T-helper 2 cell treated with Interferon-gamma antibody and Interleukin-4, amounts not matched to agents 5 μg/mL and 100 μg/mL, for 36 hours (primary cell): ENCODE measurements around the gene MINDY4.

Experiments
- DNase-seq: peaks from one replicate; pipeline ENCODE4 v3.0.0; 2021; ENCODE audit warnings: low spot score
- H3K27ac Mint-ChIP-seq: one replicate; pipeline ENCODE4 v1.8.0; 2021; ENCODE audit warnings: mild to moderate bottlenecking, mixed read lengths
- H3K27me3 Mint-ChIP-seq: one replicate; pipeline ENCODE4 v1.8.0; 2021; ENCODE audit warnings: low read depth, mixed read lengths
- H3K36me3 Mint-ChIP-seq: one replicate; pipeline ENCODE4 v1.8.0; 2021; ENCODE audit warnings: low read depth, mixed read lengths
- H3K4me1 Mint-ChIP-seq: one replicate; pipeline ENCODE4 v1.8.0; 2021; ENCODE audit warnings: low read depth, mixed read lengths
- H3K4me3 Mint-ChIP-seq: one replicate; pipeline ENCODE4 v1.8.0; 2022; ENCODE audit warnings: mild to moderate bottlenecking, moderate library complexity, mixed read lengths
- H3K9me3 Mint-ChIP-seq: one replicate; pipeline ENCODE4 v1.8.0; 2021; ENCODE audit warnings: mixed read lengths

The MINDY4 gene

GRCh38 chr7:30905078-30906012, 134.1 kb downstream of the MINDY4 start:
- no peak overlapping the region for H3K4me3 Mint-ChIP-seq
- peaks cover 3% of the 10 kb centered on the region for H3K4me1 Mint-ChIP-seq
- no peak for DNase-seq
- H3K36me3 Mint-ChIP-seq = no peaks in the 10 kb centered on the region
- H3K9me3 Mint-ChIP-seq = no peaks in the 10 kb centered on the region
- no peaks in the 10 kb centered on the region for H3K27me3 Mint-ChIP-seq
- no peak overlapping the region for H3K27ac Mint-ChIP-seq

GRCh38 chr7:30906014-30906413, 134.8 kb downstream of the MINDY4 start:
- DNase-seq = no peak
- Mint-ChIP-seq H3K36me3 (no peaks in the 10 kb centered on the region), H3K4me1 (peaks cover 3% of the 10 kb centered on the region), H3K27ac (no peak overlapping the region), H3K27me3 (no peaks in the 10 kb centered on the region), H3K9me3 (no peaks in the 10 kb centered on the region), H3K4me3 (no peak overlapping the region)

DNA sequence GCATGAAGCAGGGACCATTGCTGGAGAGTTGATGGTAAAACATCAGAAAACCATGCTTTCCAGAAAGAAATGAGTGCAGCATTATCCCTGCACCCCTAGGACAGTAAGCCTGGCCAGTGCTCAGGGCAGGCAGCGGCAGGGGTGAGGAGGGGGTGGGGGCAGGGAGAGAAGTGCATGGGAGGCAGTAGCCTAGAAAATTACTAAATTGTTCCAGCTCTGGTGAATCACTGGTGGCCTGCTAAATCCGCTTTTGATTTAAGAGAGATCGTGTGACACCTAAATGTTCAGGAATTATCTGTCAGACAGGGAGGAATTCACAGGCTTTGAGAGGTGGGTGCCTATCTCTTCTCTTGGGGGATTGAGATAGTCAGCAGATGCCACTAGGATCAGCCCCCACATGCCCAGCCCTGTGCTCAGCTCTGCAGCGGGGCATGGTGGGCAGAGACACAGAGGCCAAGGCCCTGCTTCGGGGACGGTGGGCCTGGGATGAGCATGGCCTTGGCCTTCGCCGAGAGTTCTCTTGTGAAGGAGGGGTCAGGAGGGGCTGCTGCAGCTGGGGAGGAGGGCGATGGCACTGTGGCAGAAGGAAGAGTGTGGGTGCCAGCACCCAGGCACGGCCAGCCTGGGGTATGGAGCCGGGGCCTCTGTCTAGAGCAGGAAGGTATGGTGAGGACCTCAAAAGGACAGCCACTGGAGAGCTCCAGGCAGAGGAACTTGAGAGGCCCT, 135.5 kb downstream of the MINDY4 start:
- H3K4me3 Mint-ChIP-seq = no peak overlapping the region
- H3K36me3 Mint-ChIP-seq = no peaks in the 10 kb centered on the region
- no peak overlapping the region for H3K27ac Mint-ChIP-seq
- no peak for DNase-seq
- no peaks in the 10 kb centered on the region for H3K27me3 Mint-ChIP-seq
- H3K4me1 Mint-ChIP-seq = peaks cover 1% of the 10 kb centered on the region
- H3K9me3 Mint-ChIP-seq = no peaks in the 10 kb centered on the region

DNA sequence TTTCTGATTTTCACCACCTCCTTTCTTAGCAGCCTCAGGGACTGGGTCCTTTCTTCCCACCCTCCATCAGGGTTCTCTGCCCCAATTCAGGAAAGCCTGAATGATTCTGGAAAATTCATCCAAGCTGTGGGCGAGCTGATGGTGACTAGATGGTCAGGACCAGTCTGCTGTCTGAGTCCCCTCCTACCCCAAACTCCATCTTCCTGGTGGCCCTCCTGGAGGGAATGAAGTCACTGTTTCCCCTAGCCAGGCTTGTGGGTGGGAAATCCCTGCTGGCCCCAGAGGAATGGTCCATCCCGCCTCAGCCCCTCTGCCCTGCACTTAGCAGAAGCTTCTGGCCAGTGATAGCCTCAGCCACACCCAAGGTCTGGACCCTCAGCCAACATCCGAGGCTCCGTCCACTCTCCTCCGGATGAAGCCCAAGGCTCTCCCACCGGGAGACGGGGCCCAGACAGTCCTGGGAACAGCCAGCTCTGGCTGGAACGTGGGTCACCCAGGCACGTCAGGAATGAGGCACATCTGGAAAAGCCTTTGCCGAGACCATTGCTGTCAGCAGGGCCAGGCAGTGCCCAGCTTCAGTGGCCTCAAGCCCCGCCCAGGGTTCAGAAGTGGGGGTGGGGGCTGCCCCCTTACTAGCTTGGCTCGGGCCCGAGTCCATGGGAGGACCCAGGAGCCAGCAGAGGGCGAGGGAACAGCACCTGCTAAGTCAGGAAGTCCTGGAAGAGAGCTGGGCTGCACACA, 136.5 kb downstream of the MINDY4 start:
- no peaks in the 10 kb centered on the region for H3K36me3 Mint-ChIP-seq
- H3K9me3 Mint-ChIP-seq = no peaks in the 10 kb centered on the region
- H3K27me3 Mint-ChIP-seq = no peaks in the 10 kb centered on the region
- no peak overlapping the region for H3K4me3 Mint-ChIP-seq
- DNase-seq = no peak
- H3K27ac Mint-ChIP-seq = no peak overlapping the region
- H3K4me1 Mint-ChIP-seq = no peaks in the 10 kb centered on the region

DNA sequence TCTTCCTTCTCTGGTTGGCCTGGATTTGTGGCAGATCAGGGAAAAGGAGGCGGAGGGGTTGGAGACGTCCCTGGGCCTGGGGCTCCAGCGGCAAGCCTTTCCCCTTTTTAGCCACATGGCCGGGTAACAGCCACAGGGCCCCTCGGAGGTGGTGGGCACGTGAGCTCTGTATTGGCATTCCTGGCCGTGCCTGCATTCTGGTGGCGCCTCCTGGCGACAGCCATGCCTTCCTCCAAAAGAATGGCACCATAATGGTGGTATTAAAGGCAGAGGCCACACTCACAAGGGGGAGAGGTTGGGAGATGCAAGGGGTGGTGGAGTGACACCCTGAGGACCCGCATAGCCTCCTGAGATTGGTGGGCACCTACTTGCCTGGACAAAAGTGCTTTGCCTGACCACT, 137.5 kb downstream of the MINDY4 start:
- Mint-ChIP-seq H3K27ac (no peak overlapping the region), H3K36me3 (no peaks in the 10 kb centered on the region), H3K9me3 (no peaks in the 10 kb centered on the region), H3K27me3 (no peaks in the 10 kb centered on the region), H3K4me3 (no peak overlapping the region), H3K4me1 (no peaks in the 10 kb centered on the region)
- no peak for DNase-seq

- no peaks in the 10 kb centered on the region for H3K27me3 Mint-ChIP-seq
- no peak overlapping the region for H3K27ac Mint-ChIP-seq
- H3K4me1 Mint-ChIP-seq = no peaks in the 10 kb centered on the region
- H3K36me3 Mint-ChIP-seq = no peaks in the 10 kb centered on the region
- no peak overlapping the region for H3K4me3 Mint-ChIP-seq
- no peak for DNase-seq
- H3K9me3 Mint-ChIP-seq = no peaks in the 10 kb centered on the region
Measured at GRCh38 chr7:30909431-30909830, 138.2 kb downstream of the MINDY4 start.

GRCh38 chr7:30910411-30911073, 139.3 kb downstream of the MINDY4 start:
- peaks cover 1% of the 10 kb centered on the region for H3K4me1 Mint-ChIP-seq
- H3K27me3 Mint-ChIP-seq = no peaks in the 10 kb centered on the region
- no peaks in the 10 kb centered on the region for H3K9me3 Mint-ChIP-seq
- H3K27ac Mint-ChIP-seq = no peak overlapping the region
- H3K4me3 Mint-ChIP-seq = no peak overlapping the region
- H3K36me3 Mint-ChIP-seq = no peaks in the 10 kb centered on the region
- DNase-seq = no peak

GRCh38 chr7:30911133-30911532, 139.9 kb downstream of the MINDY4 start:
- H3K9me3 Mint-ChIP-seq = no peaks in the 10 kb centered on the region
- H3K27ac Mint-ChIP-seq = no peak overlapping the region
- peaks cover 1% of the 10 kb centered on the region for H3K4me1 Mint-ChIP-seq

DNA sequence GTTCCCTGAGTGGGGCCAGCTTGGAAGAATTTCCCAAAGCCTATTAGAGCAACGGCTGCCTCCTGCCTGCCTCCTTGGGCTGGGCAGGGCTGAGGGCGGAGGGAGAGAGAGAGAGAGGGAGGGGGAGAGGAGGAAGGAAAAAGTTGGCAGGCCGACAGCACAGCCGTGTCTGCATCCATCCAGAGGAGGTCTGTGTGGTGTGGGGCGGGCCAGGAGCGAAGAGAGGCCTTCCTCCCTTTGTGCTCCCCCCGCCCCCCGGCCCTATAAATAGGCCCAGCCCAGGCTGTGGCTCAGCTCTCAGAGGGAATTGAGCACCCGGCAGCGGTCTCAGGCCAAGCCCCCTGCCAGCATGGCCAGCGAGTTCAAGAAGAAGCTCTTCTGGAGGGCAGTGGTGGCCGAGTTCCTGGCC, 140.3 kb downstream of the MINDY4 start, which contains the start of gene AQP1:
TSS of gene AQP1 (plus strand) at position 293 of the 409 bp plus-strand sequence. CDS start at position 350, 57 bp downstream.
- peaks cover 1% of the 10 kb centered on the region for H3K4me1 Mint-ChIP-seq
- no peaks in the 10 kb centered on the region for H3K9me3 Mint-ChIP-seq
- no peak within 1 kb of the TSS for H3K27ac Mint-ChIP-seq
- H3K36me3 Mint-ChIP-seq = no peaks in the 10 kb centered on the region
- no peak for DNase-seq
- no peak within 1 kb of the TSS for H3K4me3 Mint-ChIP-seq
- no peaks in the 10 kb centered on the region for H3K27me3 Mint-ChIP-seq

More at GRCh38 chr7:30911133-30911532, 139.9 kb downstream of the MINDY4 start:
- Mint-ChIP-seq H3K4me3 (no peak overlapping the region), H3K36me3 (no peaks in the 10 kb centered on the region), H3K27me3 (no peaks in the 10 kb centered on the region)
- no peak for DNase-seq

DNA sequence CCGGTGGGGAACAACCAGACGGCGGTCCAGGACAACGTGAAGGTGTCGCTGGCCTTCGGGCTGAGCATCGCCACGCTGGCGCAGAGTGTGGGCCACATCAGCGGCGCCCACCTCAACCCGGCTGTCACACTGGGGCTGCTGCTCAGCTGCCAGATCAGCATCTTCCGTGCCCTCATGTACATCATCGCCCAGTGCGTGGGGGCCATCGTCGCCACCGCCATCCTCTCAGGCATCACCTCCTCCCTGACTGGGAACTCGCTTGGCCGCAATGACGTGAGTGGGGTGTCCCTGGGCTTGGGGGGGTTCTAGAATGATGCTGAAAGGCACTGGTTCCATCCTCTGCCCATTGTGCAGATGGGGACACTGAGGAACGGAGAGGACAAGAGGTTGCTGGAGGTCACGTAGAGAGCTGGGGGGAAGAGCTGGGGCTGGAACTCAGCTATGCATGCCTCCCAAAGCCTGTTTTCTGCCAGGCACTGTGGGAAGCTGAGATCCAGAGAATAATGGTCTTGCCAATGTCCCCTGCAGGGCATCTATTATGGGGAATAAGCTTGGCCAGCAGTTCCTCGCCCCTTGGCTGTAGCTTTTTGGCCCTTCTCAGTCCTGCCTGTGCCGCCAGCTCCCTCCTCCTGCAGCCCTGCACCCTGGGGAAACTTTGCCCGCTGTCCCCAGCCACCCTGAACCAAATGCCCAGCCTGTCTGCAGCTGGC, 141.0 kb downstream of the MINDY4 start:
- no peak for DNase-seq
- Mint-ChIP-seq H3K9me3 (no peaks in the 10 kb centered on the region), H3K4me1 (peaks cover 1% of the 10 kb centered on the region), H3K27ac (no peak overlapping the region), H3K4me3 (no peak overlapping the region), H3K36me3 (no peaks in the 10 kb centered on the region), H3K27me3 (no peaks in the 10 kb centered on the region)

DNA sequence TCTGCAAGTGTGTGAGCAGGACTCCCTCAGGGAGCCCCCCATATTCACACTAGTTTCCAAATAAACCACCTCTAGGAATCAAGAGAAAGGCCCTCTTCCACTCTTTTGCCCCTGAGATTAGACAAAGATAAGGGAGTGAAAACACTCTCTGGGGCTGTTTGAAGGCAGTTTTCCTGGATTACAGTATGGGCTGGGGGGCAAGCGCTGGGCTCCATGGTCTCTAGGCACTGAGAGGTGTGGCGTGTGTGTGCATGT, 141.4 kb downstream of the MINDY4 start:
- Mint-ChIP-seq H3K27me3 (no peaks in the 10 kb centered on the region), H3K4me3 (no peak overlapping the region), H3K4me1 (peaks cover 1% of the 10 kb centered on the region)

DNA sequence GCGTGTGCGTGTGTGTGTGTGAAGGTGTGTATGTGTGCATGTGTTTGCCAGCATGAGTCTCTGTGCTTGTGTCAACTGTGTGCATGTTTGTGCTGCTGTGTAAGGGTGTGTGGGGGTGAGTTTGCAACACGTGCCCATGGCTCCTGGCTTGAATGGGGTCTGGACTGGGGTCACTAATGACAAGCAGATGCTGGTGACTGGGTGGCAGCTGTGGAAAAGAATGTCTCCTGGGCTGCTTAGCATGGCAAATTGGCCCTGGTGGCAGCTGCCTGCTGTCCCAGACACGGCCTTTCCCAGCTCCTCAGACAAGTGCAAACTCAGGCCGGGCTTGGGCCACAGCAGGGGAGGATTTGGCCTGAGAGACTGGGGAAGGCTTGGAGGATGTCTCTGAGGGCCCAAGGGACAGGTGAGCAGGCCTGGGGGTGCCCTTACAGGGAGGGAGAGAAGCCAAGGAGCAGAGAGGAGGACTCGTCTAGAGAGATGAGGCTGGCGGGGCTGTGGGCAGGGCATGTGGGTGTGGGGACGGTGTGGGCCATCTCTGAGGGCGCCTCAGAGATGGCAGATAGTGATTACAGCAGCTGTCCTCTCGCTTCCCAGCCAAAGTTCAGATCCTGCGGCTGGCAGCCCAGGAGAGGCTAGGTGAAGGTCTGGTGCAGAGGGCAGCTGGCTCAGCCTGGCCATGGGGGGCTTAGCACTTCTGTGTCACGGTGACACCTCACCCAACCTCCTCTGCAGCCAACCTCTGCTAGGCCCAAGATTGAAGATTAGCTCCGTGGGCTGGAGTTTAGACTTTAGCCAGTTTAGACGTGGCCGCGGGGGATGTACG, 142.0 kb downstream of the MINDY4 start:
- Mint-ChIP-seq H3K27ac (no peak overlapping the region), H3K9me3 (no peaks in the 10 kb centered on the region), H3K36me3 (no peaks in the 10 kb centered on the region), H3K4me3 (no peak overlapping the region), H3K4me1 (peaks cover 1% of the 10 kb centered on the region), H3K27me3 (no peaks in the 10 kb centered on the region)
- DNase-seq = no peak

More for the DNA sequence above, 141.4 kb downstream of the MINDY4 start:
- H3K9me3 Mint-ChIP-seq = no peaks in the 10 kb centered on the region
- no peaks in the 10 kb centered on the region for H3K36me3 Mint-ChIP-seq
- no peak for DNase-seq
- H3K27ac Mint-ChIP-seq = no peak overlapping the region
